Liver (tissue), 9 donors: ENCODE data around the gene PLCG2. TPM values are rescaled to one million over a fixed set of nuclear protein-coding genes. Genes with fewer than 3 reads are reported as not detected.

ENCODE experiments used
- DNase-seq: peaks from one replicate; pipeline ENCODE4 v3.0.0-alpha.2; 2017; ENCODE audit warnings: low spot score
- H3K27ac ChIP-seq, 2 donors: one replicate each; pipeline ENCODE4 v1.7.0; 2013; ENCODE audit warnings: inconsistent platforms in 2 of 2, low read length in 2 of 2, control low read depth in 1 of 2, low read depth in 1 of 2, mild to moderate bottlenecking in 1 of 2
- H3K27me3 ChIP-seq, 4 donors: one replicate each; pipeline versions ENCODE4 v1.6.1 to v1.7.0; 2013; ENCODE audit warnings: low read length in 3 of 4, inconsistent platforms in 1 of 4, mild to moderate bottlenecking in 1 of 4, moderate library complexity in 1 of 4; ENCODE audit not compliant: control insufficient read depth in 4 of 4, insufficient read depth in 4 of 4
- H3K36me3 ChIP-seq, 4 donors: one replicate each; pipeline versions ENCODE4 v1.6.1 to v1.7.0; 2013; ENCODE audit warnings: low read length in 3 of 4, mild to moderate bottlenecking in 3 of 4, low read depth in 1 of 4, moderate library complexity in 1 of 4; ENCODE audit not compliant: control insufficient read depth in 4 of 4, insufficient read depth in 3 of 4
- H3K4me1 ChIP-seq, 4 donors: one replicate each; pipeline versions ENCODE4 v1.6.1 to v1.7.0; 2013; ENCODE audit warnings: low read length in 3 of 4, mild to moderate bottlenecking in 3 of 4, moderate library complexity in 1 of 4; ENCODE audit not compliant: control insufficient read depth in 4 of 4, insufficient read depth in 4 of 4
- H3K4me3 ChIP-seq, 3 donors: one replicate each; pipeline versions ENCODE4 v1.6.1 to v1.7.0; 2013; ENCODE audit warnings: low read length in 3 of 3, control low read depth in 1 of 3, low read depth in 1 of 3, mild to moderate bottlenecking in 1 of 3
- H3K9ac ChIP-seq, 2 donors: one replicate each; pipeline ENCODE4 v1.7.0; 2013; ENCODE audit warnings: low read length in 2 of 2, mild to moderate bottlenecking in 2 of 2, moderate library complexity in 2 of 2, control low read depth in 1 of 2, low read depth in 1 of 2
- H3K9me3 ChIP-seq, 4 donors: one replicate each; pipeline versions ENCODE4 v1.6.1 to v1.7.0; 2013; ENCODE audit warnings: low read length in 3 of 4; ENCODE audit not compliant: control insufficient read depth in 4 of 4
- ATF3 ChIP-seq: IDR thresholded peaks from 2 replicates; pipeline ENCODE4 v1.6.1; 2016; ENCODE audit warnings: antibody characterized with exemption
- EGR1 ChIP-seq, 2 donors: IDR thresholded peaks; 2 replicates each; pipeline ENCODE4 v1.6.1; 2016 to 2018; ENCODE audit warnings: antibody characterized with exemption in 2 of 2, low read depth in 2 of 2
- FOXA1 ChIP-seq: IDR thresholded peaks from 2 replicates; pipeline ENCODE4 v1.6.1; 2016; ENCODE audit warnings: antibody characterized with exemption
- FOXA2 ChIP-seq: IDR thresholded peaks from 2 replicates; pipeline ENCODE4 v1.6.1; 2016; ENCODE audit warnings: antibody characterized with exemption
- GABPA ChIP-seq, 2 donors: IDR thresholded peaks in 1 of 2; conservative IDR thresholded peaks in 1 of 2; 2 replicates each; pipeline ENCODE4 v1.6.1; 2016; ENCODE audit warnings: antibody characterized with exemption in 2 of 2, mild to moderate bottlenecking in 1 of 2, moderate library complexity in 1 of 2
- HNF4A ChIP-seq, 2 donors: conservative IDR thresholded peaks; 2 replicates each; pipeline ENCODE4 v1.6.1; 2016; ENCODE audit warnings: antibody characterized with exemption in 2 of 2, mild to moderate bottlenecking in 2 of 2
- JUND ChIP-seq, 2 donors: IDR thresholded peaks; 2 replicates each; pipeline ENCODE4 v1.6.1; 2016; ENCODE audit warnings: antibody characterized with exemption in 2 of 2
- NR2F2 ChIP-seq: IDR thresholded peaks from 2 replicates; pipeline ENCODE4 v1.6.1; 2016; ENCODE audit warnings: antibody characterized with exemption
- RAD21 ChIP-seq, 2 donors: IDR thresholded peaks; 2 replicates each; pipeline ENCODE4 v1.6.1; 2016; ENCODE audit warnings: antibody characterized with exemption in 2 of 2, mild to moderate bottlenecking in 2 of 2
- REST ChIP-seq: IDR thresholded peaks from 2 replicates; pipeline ENCODE4 v1.6.1; 2016; ENCODE audit warnings: antibody characterized with exemption, mild to moderate bottlenecking
- SP1 ChIP-seq: IDR thresholded peaks from 2 replicates; pipeline ENCODE4 v1.6.1; 2018; ENCODE audit warnings: antibody characterized with exemption, mild to moderate bottlenecking
- TAF1 ChIP-seq: conservative IDR thresholded peaks from 2 replicates; pipeline ENCODE4 v1.6.1; 2016; ENCODE audit warnings: antibody characterized with exemption, mild to moderate bottlenecking
- YY1 ChIP-seq: IDR thresholded peaks from 2 replicates; pipeline ENCODE4 v1.6.1; 2016; ENCODE audit warnings: antibody characterized with exemption, mild to moderate bottlenecking
- ZBTB33 ChIP-seq: IDR thresholded peaks from 2 replicates; pipeline ENCODE4 v1.6.1; 2016; ENCODE audit warnings: antibody characterized with exemption
- WGBS: extraction: QIAGEN DNeasy Blood & Tissue Kit; methylation state at CpG from one replicate; pipeline ENCODE4 v1.1.7; 2013; 5-methylcytosine and 5-hydroxymethylcytosine counted together
- polyA plus RNA-seq, 2 donors: library from polyadenylated mRNA; stranded (reverse) in 1 of 2; unstranded in 1 of 2; fragments of 200-250 nt in 1 of 2; fragments of >200 nt in 1 of 2; fragmentation: Nextera tagmentation in 1 of 2; extraction: Ambion mirVana in 1 of 2; gene quantifications; one replicate each; pipeline versions ENCODE4 v1.2.1 to v1.2.3, GENCODE V29; 2013 to 2015
- total RNA-seq, 2 donors: library from RNA; depleted of rRNA; stranded (reverse); fragments of >200 nt; gene quantifications; one replicate each; pipeline ENCODE4 v1.2.3, GENCODE V29; 2014
- TF ChIP-seq, protein P1 (sequence below): IDR thresholded peaks from 2 replicates; pipeline ENCODE4 v1.6.1; 2016; ENCODE audit warnings: antibody characterized with exemption
- TF ChIP-seq, protein P2 (sequence below): fragments of 150-350 bp; IDR thresholded peaks from 2 replicates; pipeline ENCODE4 v1.5.1; 2017; ENCODE audit warnings: improper control_type of control experiment, low read depth, low read length; ENCODE audit not compliant: missing input control
- donor health status: healthy.
- donor health status: healthy.
- donor health status: healthy.
- donor health status: healthy.
- donor health status: healthy.

PLCG2 gene
- total and polyA plus RNA-seq, 4 donors, result 7.1 to 21.6 (median 15.8) TPM

DNA sequence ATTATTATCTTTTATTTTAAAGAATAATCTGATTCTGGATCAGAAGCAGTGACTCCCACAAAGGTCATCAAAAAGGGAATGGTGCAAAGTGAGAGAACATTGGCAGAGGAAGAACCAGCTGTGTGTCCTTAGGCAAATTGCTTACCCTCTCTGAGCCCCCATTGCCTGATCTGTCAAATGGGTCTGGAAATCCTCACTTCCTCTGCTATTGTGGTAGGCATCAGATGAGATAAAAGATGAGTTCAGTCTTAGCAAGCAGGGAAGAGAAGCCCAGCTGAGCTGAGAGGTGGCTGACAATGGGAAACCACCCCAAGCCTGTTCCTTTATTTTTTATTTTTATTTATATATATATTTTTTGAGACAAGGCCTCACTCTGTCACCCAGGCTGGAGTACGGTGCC is 24.2 kb upstream of the PLCG2 start:
- 88% methylated on average over 1 of the region's 1 CpG for WGBS
- Histone ChIP-seq H3K9me3 (no peaks in the 10 kb centered on the region), H3K27ac (no peak overlapping the region), H3K36me3 (no peaks in the 10 kb centered on the region), H3K4me1 (peaks cover 0 to 4% (median 0%) of the 10 kb centered on the region in 4 donors), H3K27me3 (no peaks in the 10 kb centered on the region), H3K4me3 (no peak overlapping the region), H3K9ac (no peak overlapping the region)
- TF ChIP-seq EGR1 (IDR thresholded peaks at IDR 0.05; ENCODE audit: low read depth in 2 of 2) (no peak), REST (no peak), FOXA2 (no peak), YY1 (no peak), ZBTB33 (no peak)
- no peak for DNase-seq

GRCh38 chr16:81755915-81756614 is 23.0 kb upstream of the PLCG2 start:
- 67% methylated on average over 13 of the region's 13 CpGs for WGBS
- no peak overlapping the region for H3K9ac ChIP-seq
- no peak for DNase-seq

GRCh38 chr16:81756615-81757356 is 22.3 kb upstream of the PLCG2 start:
- Histone ChIP-seq H3K36me3 (no peaks in the 10 kb centered on the region), H3K4me1 (peaks cover 0 to 4% (median 0%) of the 10 kb centered on the region in 4 donors), H3K9ac (no peak overlapping the region), H3K27ac (no peak overlapping the region), H3K27me3 (no peaks in the 10 kb centered on the region), H3K9me3 (no peaks in the 10 kb centered on the region), H3K4me3 (no peak overlapping the region)
- WGBS, result 80% methylated on average over 9 of the region's 9 CpGs
- DNase-seq, result no peak
- no peak for TF ChIP-seq ATF3
- TF ChIP-seq, protein P1, sequence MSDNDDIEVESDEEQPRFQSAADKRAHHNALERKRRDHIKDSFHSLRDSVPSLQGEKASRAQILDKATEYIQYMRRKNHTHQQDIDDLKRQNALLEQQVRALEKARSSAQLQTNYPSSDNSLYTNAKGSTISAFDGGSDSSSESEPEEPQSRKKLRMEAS, result no peak
- TF ChIP-seq GABPA (IDR thresholded peaks at IDR 0.05 in 1 of 2, conservative IDR thresholded peaks at IDR 0.05 in 1 of 2), result no peak
- TF ChIP-seq HNF4A (conservative IDR thresholded peaks at IDR 0.05), result no peak
- TF ChIP-seq RAD21 (IDR thresholded peaks at IDR 0.05), result no peak
- no peak for TF ChIP-seq TAF1
- no peak for TF ChIP-seq FOXA1
- no peak for TF ChIP-seq FOXA2
- TF ChIP-seq ZBTB33, result no peak
- no peak for TF ChIP-seq EGR1 (IDR thresholded peaks at IDR 0.05; ENCODE audit: low read depth in 2 of 2)
- TF ChIP-seq NR2F2, result no peak
- no peak for TF ChIP-seq YY1
- TF ChIP-seq JUND (IDR thresholded peaks at IDR 0.05), result no peak
- TF ChIP-seq, protein P2, sequence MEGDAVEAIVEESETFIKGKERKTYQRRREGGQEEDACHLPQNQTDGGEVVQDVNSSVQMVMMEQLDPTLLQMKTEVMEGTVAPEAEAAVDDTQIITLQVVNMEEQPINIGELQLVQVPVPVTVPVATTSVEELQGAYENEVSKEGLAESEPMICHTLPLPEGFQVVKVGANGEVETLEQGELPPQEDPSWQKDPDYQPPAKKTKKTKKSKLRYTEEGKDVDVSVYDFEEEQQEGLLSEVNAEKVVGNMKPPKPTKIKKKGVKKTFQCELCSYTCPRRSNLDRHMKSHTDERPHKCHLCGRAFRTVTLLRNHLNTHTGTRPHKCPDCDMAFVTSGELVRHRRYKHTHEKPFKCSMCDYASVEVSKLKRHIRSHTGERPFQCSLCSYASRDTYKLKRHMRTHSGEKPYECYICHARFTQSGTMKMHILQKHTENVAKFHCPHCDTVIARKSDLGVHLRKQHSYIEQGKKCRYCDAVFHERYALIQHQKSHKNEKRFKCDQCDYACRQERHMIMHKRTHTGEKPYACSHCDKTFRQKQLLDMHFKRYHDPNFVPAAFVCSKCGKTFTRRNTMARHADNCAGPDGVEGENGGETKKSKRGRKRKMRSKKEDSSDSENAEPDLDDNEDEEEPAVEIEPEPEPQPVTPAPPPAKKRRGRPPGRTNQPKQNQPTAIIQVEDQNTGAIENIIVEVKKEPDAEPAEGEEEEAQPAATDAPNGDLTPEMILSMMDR, result no peak

More at GRCh38 chr16:81755915-81756614, 23.0 kb upstream of the PLCG2 start:
- TF ChIP-seq SP1 (peak; percentile 28), FOXA2 (no peak)
- Histone ChIP-seq H3K27me3 (no peaks in the 10 kb centered on the region), H3K4me3 (no peak overlapping the region), H3K27ac (no peak overlapping the region), H3K9me3 (no peaks in the 10 kb centered on the region), H3K4me1 (peaks cover 0 to 4% (median 0%) of the 10 kb centered on the region in 4 donors), H3K36me3 (no peaks in the 10 kb centered on the region)
